CD14-positive monocyte (primary cell): ENCODE results near the gene BCAS2. TPM values are rescaled to one million over a fixed set of nuclear protein-coding genes. Genes with fewer than 3 reads are reported as not detected.

Source experiments
- DNase-seq, 3 donors: peaks; one replicate each; pipeline ENCODE4 v3.0.0-alpha.2; 2011 to 2022
- H2AFZ ChIP-seq: 2 replicates; pipeline ENCODE4 v1.6.0; 2012; ENCODE audit warnings: mild to moderate bottlenecking, low read depth, low read length, inconsistent platforms; ENCODE audit not compliant: insufficient read depth, poor library complexity, severe bottlenecking
- H3K27ac ChIP-seq, 2 donors: 1 replicate in 1 of 2; 2 replicates in 1 of 2; pipeline ENCODE4 v1.5.1; 2012 to 2013; ENCODE audit warnings: low read length in 2 of 2, control low read depth in 1 of 2, inconsistent platforms in 1 of 2, low read depth in 1 of 2, mild to moderate bottlenecking in 1 of 2
- H3K27me3 ChIP-seq, 2 donors: one replicate each; pipeline versions ENCODE4 v1.6.0 to v1.6.1; 2011 to 2013; ENCODE audit warnings: low read length in 2 of 2; ENCODE audit not compliant: control insufficient read depth in 2 of 2, insufficient read depth in 2 of 2
- H3K36me3 ChIP-seq, 2 donors: replicated peaks in 1 of 2; 1 replicate in 1 of 2; 2 replicates in 1 of 2; pipeline versions ENCODE4 v1.5.1 to v1.6.1; 2012 to 2013; ENCODE audit warnings: low read length in 2 of 2, control low read depth in 1 of 2, inconsistent platforms in 1 of 2, mild to moderate bottlenecking in 1 of 2; ENCODE audit not compliant: insufficient read depth in 2 of 2, control insufficient read depth in 1 of 2
- H3K4me1 ChIP-seq, 2 donors: 1 replicate in 1 of 2; 2 replicates in 1 of 2; pipeline versions ENCODE4 v1.5.1 to v1.6.1; 2012 to 2013; ENCODE audit warnings: low read length in 2 of 2, control low read depth in 1 of 2, inconsistent platforms in 1 of 2, mild to moderate bottlenecking in 1 of 2, moderate library complexity in 1 of 2; ENCODE audit not compliant: insufficient read depth in 2 of 2, control insufficient read depth in 1 of 2
- H3K4me2 ChIP-seq: replicated peaks from 2 replicates; pipeline ENCODE3; 2012; ENCODE audit warnings: low read length, moderate library complexity, mild to moderate bottlenecking; ENCODE audit not compliant: poor library complexity, severe bottlenecking; ENCODE audit errors: extremely low read depth
- H3K4me3 ChIP-seq, 3 experiments: fragments of 200-600 bp in 1 of 3; sonication (generic) in 1 of 3; replicated peaks in 1 of 3; 1 replicate in 2 of 3; 2 replicates in 1 of 3; pipeline ENCODE4 v1.5.1; 2011 to 2013; ENCODE audit warnings: low read length in 3 of 3, mild to moderate bottlenecking in 3 of 3, control low read depth in 2 of 3, low read depth in 2 of 3, inconsistent platforms in 1 of 3, moderate library complexity in 1 of 3
- H3K79me2 ChIP-seq: 2 replicates; pipeline ENCODE4 v1.6.0; 2012; ENCODE audit warnings: mild to moderate bottlenecking, control low read depth, inconsistent platforms, low read length, moderate library complexity; ENCODE audit not compliant: insufficient read depth
- H3K9ac ChIP-seq: 2 replicates; pipeline ENCODE4 v1.6.0; 2017; ENCODE audit warnings: low read length, mild to moderate bottlenecking; ENCODE audit not compliant: insufficient read depth, poor library complexity, severe bottlenecking
- H3K9me3 ChIP-seq, 2 donors: replicated peaks in 1 of 2; 1 replicate in 1 of 2; 2 replicates in 1 of 2; pipeline versions ENCODE4 v1.5.1 to v1.6.1; 2012 to 2013; ENCODE audit warnings: low read length in 2 of 2, control low read depth in 1 of 2; ENCODE audit not compliant: control insufficient read depth in 1 of 2, insufficient read depth in 1 of 2
- H4K20me1 ChIP-seq: 2 replicates; pipeline ENCODE4 v1.6.0; 2012; ENCODE audit warnings: mild to moderate bottlenecking, low read length, control low read depth, moderate library complexity; ENCODE audit not compliant: insufficient read depth
- H3K27ac Mint-ChIP-seq, 7 donors: one replicate each; pipeline ENCODE4 v1.8.0; 2020; ENCODE audit warnings: mild to moderate bottlenecking in 7 of 7, mixed read lengths in 7 of 7, moderate library complexity in 6 of 7, inconsistent platforms in 2 of 7
- H3K27me3 Mint-ChIP-seq, 3 donors: one replicate each; pipeline ENCODE4 v1.8.0; 2021 to 2022; ENCODE audit warnings: low read depth in 3 of 3, mild to moderate bottlenecking in 3 of 3, mixed read lengths in 3 of 3, moderate library complexity in 3 of 3, inconsistent platforms in 1 of 3
- H3K36me3 Mint-ChIP-seq, 2 donors: one replicate each; pipeline ENCODE4 v1.8.0; 2020; ENCODE audit warnings: mixed read lengths in 2 of 2, inconsistent platforms in 1 of 2, mild to moderate bottlenecking in 1 of 2
- H3K4me1 Mint-ChIP-seq: one replicate; pipeline ENCODE4 v1.8.0; 2020; ENCODE audit warnings: mild to moderate bottlenecking, mixed read lengths
- H3K4me3 Mint-ChIP-seq, 2 donors: one replicate each; pipeline ENCODE4 v1.8.0; 2020; ENCODE audit warnings: mild to moderate bottlenecking in 2 of 2, mixed read lengths in 2 of 2, moderate library complexity in 1 of 2
- H3K9me3 Mint-ChIP-seq, 7 donors: one replicate each; pipeline ENCODE4 v1.8.0; 2020 to 2022; ENCODE audit warnings: mixed read lengths in 7 of 7, mild to moderate bottlenecking in 6 of 7, moderate library complexity in 6 of 7, inconsistent platforms in 2 of 7
- CTCF ChIP-seq: fragments of 200-600 bp; IDR thresholded peaks from one replicate; pipeline ENCODE4 v1.8.0; 2022; ENCODE audit warnings: antibody characterized with exemption, mild to moderate bottlenecking
- WGBS: methylation state at CpG from one replicate; pipeline ENCODE4 v1.1.5; 2013; ENCODE audit warnings: missing lambda C conversion rate; ENCODE audit not compliant: insufficient coverage; 5-methylcytosine and 5-hydroxymethylcytosine counted together
- intact Hi-C, 2 donors: fragments of 100-400 bp; cut with micrococcal nuclease; formaldehyde crosslinking; loops; one replicate each; pipeline versions ENCODE4 v1.15.0 to v1.15.1; 2023
- polyA plus RNA-seq, 3 donors: library from polyadenylated mRNA; depleted of rRNA in 1 of 3; unstranded in 2 of 3; stranded (reverse) in 1 of 3; fragments of 300-500 nt in 2 of 3; fragments of >200 nt in 1 of 3; fragmentation: Illumina TruSeq in 2 of 3; gene quantifications; 1 replicate in 2 of 3; 2 replicates in 1 of 3; pipeline ENCODE4 v1.2.3, GENCODE V29; 2012 to 2021

The BCAS2 gene
- polyA plus RNA-seq, 3 donors = 22.1 to 55.7 (median 47.6) TPM

GRCh38 chr1:114552106-114552639, 29.2 kb downstream of the BCAS2 start:
- DNase-seq = no peak
- H3K27ac Mint-ChIP-seq = no peak overlapping the region

GRCh38 chr1:114551400-114551799, 30.0 kb downstream of the BCAS2 start:
- no peaks in the 10 kb centered on the region for H3K36me3 Mint-ChIP-seq
- no peak for DNase-seq
- peaks cover 0 to 16% (median 2%) of the 10 kb centered on the region in 7 donors for H3K9me3 Mint-ChIP-seq
- intact Hi-C loops = loop anchor here in 1 of 2 donors (10.0 kb wide), 1 partner anchor 207 kb away; no protein-coding TSS in a partner anchor
- Histone ChIP-seq H3K9me3 (no peaks in the 10 kb centered on the region), H3K27me3 (no peaks in the 10 kb centered on the region), H3K4me2 (no peak overlapping the region), H4K20me1 (no peaks in the 10 kb centered on the region), H3K9ac (no peak overlapping the region), H3K36me3 (no peaks in the 10 kb centered on the region), H3K27ac (no peak overlapping the region), H2AFZ (no peak overlapping the region), H3K79me2 (no peaks in the 10 kb centered on the region), H3K4me3 (no peak overlapping the region), H3K4me1 (peaks cover 15 to 21% of the 10 kb centered on the region in 2 donors)
- H3K4me3 Mint-ChIP-seq = no peak overlapping the region
- peaks cover 0 to 5% (median 4%) of the 10 kb centered on the region in 3 donors for H3K27me3 Mint-ChIP-seq
- TF ChIP-seq CTCF = no peak
- 100% methylated on average over 2 of the region's 4 CpGs for WGBS
- H3K4me1 Mint-ChIP-seq = peaks cover 15% of the 10 kb centered on the region
- no peak overlapping the region for H3K27ac Mint-ChIP-seq

More at GRCh38 chr1:114552106-114552639, 29.2 kb downstream of the BCAS2 start:
- H3K79me2 ChIP-seq = no peaks in the 10 kb centered on the region
- H3K4me1 Mint-ChIP-seq = peaks cover 15% of the 10 kb centered on the region
- H3K27ac ChIP-seq = no peak overlapping the region
- no peak overlapping the region for H3K4me3 Mint-ChIP-seq
- peaks cover 15 to 21% of the 10 kb centered on the region in 2 donors for H3K4me1 ChIP-seq
- intact Hi-C loops = loop anchor here in 1 of 2 donors (10.0 kb wide), 1 partner anchor 207 kb away; no protein-coding TSS in a partner anchor
- H3K9me3 ChIP-seq = no peaks in the 10 kb centered on the region
- no peaks in the 10 kb centered on the region for H3K36me3 Mint-ChIP-seq
- no peak for TF ChIP-seq CTCF
- H3K9me3 Mint-ChIP-seq = peaks cover 0 to 13% (median 2%) of the 10 kb centered on the region in 7 donors
- H3K9ac ChIP-seq = no peak overlapping the region
- peaks cover 0 to 6% (median 4%) of the 10 kb centered on the region in 3 donors for H3K27me3 Mint-ChIP-seq
- H4K20me1 ChIP-seq = no peaks in the 10 kb centered on the region
- no peaks in the 10 kb centered on the region for H3K36me3 ChIP-seq
- H3K4me2 ChIP-seq = no peak overlapping the region
- 100% methylated on average over 3 of the region's 7 CpGs for WGBS
- H2AFZ ChIP-seq = no peak overlapping the region
- no peak overlapping the region for H3K4me3 ChIP-seq
- H3K27me3 ChIP-seq = no peaks in the 10 kb centered on the region
